ENCODE results near the gene SSBP3.

Gene SSBP3

DNA sequence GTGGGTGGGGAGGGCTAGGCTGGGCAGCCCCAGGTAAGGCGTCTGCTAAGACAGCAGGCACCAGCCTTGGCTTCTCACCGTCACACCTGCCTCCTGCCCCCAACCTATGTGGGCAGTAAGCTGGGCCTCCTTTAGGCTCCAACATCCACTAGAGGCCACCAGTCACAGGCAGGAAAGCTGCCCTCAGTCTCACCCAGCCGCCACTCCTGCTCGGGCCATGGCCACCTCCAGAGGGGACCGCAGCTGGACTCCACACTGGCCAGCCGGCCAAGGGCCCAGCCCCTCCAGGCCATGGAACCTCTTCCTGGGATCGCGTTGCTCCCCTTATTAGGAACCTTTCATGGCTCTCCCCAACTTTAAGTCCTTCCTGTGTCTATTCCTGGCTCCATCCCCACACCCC lies 131.7 kb downstream of the SSBP3 start:
- TF ChIP-seq POLR2AphosphoS5 (IDR thresholded peaks at IDR 0.05; ENCODE audit: low read depth, low read length): no peak
- TF ChIP-seq SPI1 (IDR thresholded peaks at IDR 0.05; ENCODE audit: low read depth, low read length): no peak
- TF ChIP-seq PAX5 (IDR thresholded peaks at IDR 0.05; ENCODE audit: insufficient read depth, low read length, severe bottlenecking): no peak
- no peak for FAIRE-seq
- DNase-seq (ENCODE audit: insufficient read length, low spot score): no peak

- no peak for DNase-seq (ENCODE audit: insufficient read length, low spot score)
- FAIRE-seq: no peak
- no peak for TF ChIP-seq POLR2AphosphoS5 (IDR thresholded peaks at IDR 0.05; ENCODE audit: low read depth, low read length)
These were observed 132.4 kb downstream of the SSBP3 start for GRCh38 chr1:54273795-54274163.

GRCh38 chr1:54273092-54273794 lies 133.0 kb downstream of the SSBP3 start:
- TF ChIP-seq TAF1 (IDR thresholded peaks at IDR 0.05; ENCODE audit: low read depth, low read length) (no peak), POLR2A (IDR thresholded peaks at IDR 0.05; ENCODE audit: low read depth, low read length) (no peak), SPI1 (IDR thresholded peaks at IDR 0.05; ENCODE audit: low read depth, low read length) (no peak), POU2F2 (IDR thresholded peaks at IDR 0.05; ENCODE audit: low read depth, low read length) (no peak), PAX5 (IDR thresholded peaks at IDR 0.05; ENCODE audit: insufficient read depth, low read length, severe bottlenecking) (no peak), POLR2AphosphoS5 (IDR thresholded peaks at IDR 0.05; ENCODE audit: low read depth, low read length) (no peak)
- FAIRE-seq: no peak
- DNase-seq (ENCODE audit: insufficient read length, low spot score): no peak

DNA sequence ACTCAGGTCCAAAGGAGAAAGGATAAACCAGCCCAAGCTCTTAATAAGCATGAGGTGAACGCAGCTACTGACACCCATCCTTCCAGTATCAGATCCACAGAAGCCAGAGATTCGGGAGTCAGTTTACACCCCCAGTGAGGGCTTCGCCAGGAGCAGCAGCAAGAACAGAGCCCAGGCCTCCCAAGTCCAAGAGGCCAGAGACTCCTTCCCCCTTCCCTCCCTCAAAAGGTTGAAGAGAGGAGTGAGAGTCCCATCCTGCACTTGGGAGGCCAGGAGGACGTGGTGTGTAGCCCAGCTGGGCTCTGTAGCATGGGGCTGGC lies 133.5 kb downstream of the SSBP3 start:
- DNase-seq (ENCODE audit: insufficient read length, low spot score) (no peak), FAIRE-seq (no peak)
- TF ChIP-seq POLR2AphosphoS5 (IDR thresholded peaks at IDR 0.05; ENCODE audit: low read depth, low read length): no peak
- TF ChIP-seq TAF1 (IDR thresholded peaks at IDR 0.05; ENCODE audit: low read depth, low read length): no peak
- TF ChIP-seq POU2F2 (IDR thresholded peaks at IDR 0.05; ENCODE audit: low read depth, low read length): no peak
- TF ChIP-seq POLR2A (IDR thresholded peaks at IDR 0.05; ENCODE audit: low read depth, low read length): no peak
- no peak for TF ChIP-seq PAX5 (IDR thresholded peaks at IDR 0.05; ENCODE audit: insufficient read depth, low read length, severe bottlenecking)
- no peak for TF ChIP-seq SPI1 (IDR thresholded peaks at IDR 0.05; ENCODE audit: low read depth, low read length)

GRCh38 chr1:54272134-54272533 lies 134.1 kb downstream of the SSBP3 start:
- FAIRE-seq: no peak
- TF ChIP-seq SPI1 (IDR thresholded peaks at IDR 0.05; ENCODE audit: low read depth, low read length): no peak
- TF ChIP-seq TAF1 (IDR thresholded peaks at IDR 0.05; ENCODE audit: low read depth, low read length): no peak
- no peak for DNase-seq (ENCODE audit: insufficient read length, low spot score)

- no peak for TF ChIP-seq SPI1 (IDR thresholded peaks at IDR 0.05; ENCODE audit: low read depth, low read length)
- TF ChIP-seq PAX5 (IDR thresholded peaks at IDR 0.05; ENCODE audit: insufficient read depth, low read length, severe bottlenecking): no peak
- no peak for TF ChIP-seq POU2F2 (IDR thresholded peaks at IDR 0.05; ENCODE audit: low read depth, low read length)
- TF ChIP-seq POLR2AphosphoS5 (IDR thresholded peaks at IDR 0.05; ENCODE audit: low read depth, low read length): no peak
- no peak for TF ChIP-seq POLR2A (IDR thresholded peaks at IDR 0.05; ENCODE audit: low read depth, low read length)
- no peak for TF ChIP-seq TAF1 (IDR thresholded peaks at IDR 0.05; ENCODE audit: low read depth, low read length)
- DNase-seq (ENCODE audit: insufficient read length, low spot score) (no peak), FAIRE-seq (no peak)
These were observed 134.9 kb downstream of the SSBP3 start for GRCh38 chr1:54271341-54271740.

DNA sequence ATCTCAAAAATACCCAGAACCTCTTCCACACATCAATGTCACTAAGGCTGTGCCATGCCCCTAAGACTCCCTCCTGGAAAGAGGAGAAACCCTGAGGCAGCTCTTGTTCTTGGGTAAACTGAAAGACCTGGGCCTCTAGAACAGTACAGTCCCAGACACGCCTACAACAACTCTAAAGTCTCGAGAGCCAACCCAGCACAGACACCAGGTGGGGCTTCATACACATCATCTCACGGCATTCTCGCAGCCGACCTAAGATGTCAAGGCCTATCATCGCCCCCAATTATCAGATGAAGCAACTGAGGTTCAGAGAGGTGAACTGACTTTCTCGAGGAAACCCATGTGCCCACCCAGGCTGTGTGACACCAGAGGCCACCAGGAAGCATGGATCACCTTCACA lies 135.7 kb downstream of the SSBP3 start:
- TF ChIP-seq TAF1 (IDR thresholded peaks at IDR 0.05; ENCODE audit: low read depth, low read length) (no peak), POU2F2 (IDR thresholded peaks at IDR 0.05; ENCODE audit: low read depth, low read length) (no peak), POLR2A (IDR thresholded peaks at IDR 0.05; ENCODE audit: low read depth, low read length) (no peak), SPI1 (IDR thresholded peaks at IDR 0.05; ENCODE audit: low read depth, low read length) (no peak), PAX5 (IDR thresholded peaks at IDR 0.05; ENCODE audit: insufficient read depth, low read length, severe bottlenecking) (no peak), POLR2AphosphoS5 (IDR thresholded peaks at IDR 0.05; ENCODE audit: low read depth, low read length) (no peak)
- FAIRE-seq (no peak), DNase-seq (ENCODE audit: insufficient read length, low spot score) (no peak)

GRCh38 chr1:54268762-54269297 lies 137.4 kb downstream of the SSBP3 start:
- FAIRE-seq (no peak), DNase-seq (ENCODE audit: insufficient read length, low spot score) (no peak)
- TF ChIP-seq POU2F2 (IDR thresholded peaks at IDR 0.05; ENCODE audit: low read depth, low read length) (no peak), POLR2AphosphoS5 (IDR thresholded peaks at IDR 0.05; ENCODE audit: low read depth, low read length) (no peak), POLR2A (IDR thresholded peaks at IDR 0.05; ENCODE audit: low read depth, low read length) (no peak), SPI1 (IDR thresholded peaks at IDR 0.05; ENCODE audit: low read depth, low read length) (no peak), TAF1 (IDR thresholded peaks at IDR 0.05; ENCODE audit: low read depth, low read length) (no peak), PAX5 (IDR thresholded peaks at IDR 0.05; ENCODE audit: insufficient read depth, low read length, severe bottlenecking) (no peak)

DNA sequence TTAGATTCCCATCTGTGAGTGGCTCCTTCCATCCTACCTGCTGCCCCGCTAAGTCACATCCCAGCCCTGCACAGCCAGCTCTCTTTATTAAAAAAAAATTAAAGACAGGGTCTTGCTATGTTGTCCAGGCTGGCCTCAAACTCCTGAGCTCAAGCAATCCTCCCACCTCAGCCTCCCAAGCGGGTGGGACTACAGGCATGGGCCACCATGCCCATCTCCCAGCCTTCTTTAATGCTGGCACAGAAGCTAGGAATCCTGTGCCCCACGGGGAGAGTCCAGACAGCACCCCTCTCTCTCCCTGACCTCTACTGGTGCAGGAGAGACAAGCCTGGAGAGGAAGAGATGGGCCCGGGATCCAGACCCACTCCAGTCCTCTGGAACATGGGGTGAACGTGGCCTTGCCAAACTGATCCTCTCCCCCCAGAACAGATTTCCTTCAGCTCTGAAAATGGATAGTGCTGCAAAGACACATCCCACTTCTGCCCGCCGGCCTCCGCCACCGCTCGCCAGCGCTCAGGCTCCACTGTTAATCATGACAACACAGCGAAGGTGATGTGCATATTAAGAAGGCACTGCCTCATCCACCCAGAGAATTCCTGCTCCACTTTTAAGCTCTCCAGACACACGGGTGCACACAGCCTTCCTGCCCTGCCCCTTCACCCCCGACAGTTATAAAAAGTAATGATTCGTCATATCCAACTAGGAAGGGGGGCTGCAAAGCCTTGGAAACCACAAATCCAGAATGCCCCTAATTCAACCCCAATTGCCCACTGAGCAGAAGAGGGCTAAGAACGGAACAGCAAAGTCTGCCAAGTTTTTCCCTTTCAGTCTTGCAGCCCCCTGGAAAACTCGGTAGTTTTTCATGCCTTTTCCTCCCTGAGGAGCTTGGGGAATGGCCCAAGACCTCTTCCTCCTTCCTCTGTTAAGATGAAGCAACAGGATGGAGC lies 138.1 kb downstream of the SSBP3 start:
- TF ChIP-seq POU2F2 (IDR thresholded peaks at IDR 0.05; ENCODE audit: low read depth, low read length) (no peak), TAF1 (IDR thresholded peaks at IDR 0.05; ENCODE audit: low read depth, low read length) (no peak), SPI1 (IDR thresholded peaks at IDR 0.05; ENCODE audit: low read depth, low read length) (no peak), PAX5 (IDR thresholded peaks at IDR 0.05; ENCODE audit: insufficient read depth, low read length, severe bottlenecking) (no peak), POLR2AphosphoS5 (IDR thresholded peaks at IDR 0.05; ENCODE audit: low read depth, low read length) (no peak)
- no peak for DNase-seq (ENCODE audit: insufficient read length, low spot score)
- FAIRE-seq: no peak

GRCh38 chr1:54266908-54267307 lies 139.3 kb downstream of the SSBP3 start:
- no peak for FAIRE-seq
- DNase-seq (ENCODE audit: insufficient read length, low spot score): no peak
- TF ChIP-seq POU2F2 (IDR thresholded peaks at IDR 0.05; ENCODE audit: low read depth, low read length) (no peak), POLR2AphosphoS5 (IDR thresholded peaks at IDR 0.05; ENCODE audit: low read depth, low read length) (no peak), POLR2A (IDR thresholded peaks at IDR 0.05; ENCODE audit: low read depth, low read length) (no peak), PAX5 (IDR thresholded peaks at IDR 0.05; ENCODE audit: insufficient read depth, low read length, severe bottlenecking) (no peak), SPI1 (IDR thresholded peaks at IDR 0.05; ENCODE audit: low read depth, low read length) (no peak)
